M059J (cell line): ENCODE measurements around the gene BAZ1B. TPM values are rescaled to one million over a fixed set of nuclear protein-coding genes. Genes with fewer than 3 reads are reported as not detected.
"Not testable (repeated sequence)": the region's sequence is repeated elsewhere in the genome, so short reads cannot be mapped to it uniquely, and the experiment has no call there.

Experiments used
- DNase-seq: peaks from one replicate; pipeline ENCODE4 v3.0.0-alpha.2; 2012; ENCODE audit warnings: low read depth
- total RNA-seq: library from RNA; depleted of rRNA; stranded (reverse); fragments of >200 nt; shearing (Covaris generic); gene quantifications from 2 replicates; pipeline ENCODE4 v1.2.3, GENCODE V29; 2014

The BAZ1B gene
- total RNA-seq, 1 experiment from 2014 or later, result 87.8 TPM

- DNase-seq, result no peak
Observed at GRCh38 chr7:73427902-73428787, 93.9 kb downstream of the BAZ1B start.

- no peak for DNase-seq
Observed at GRCh38 chr7:73426016-73426415, 96.1 kb downstream of the BAZ1B start.

- no peak for DNase-seq
Observed at GRCh38 chr7:73425356-73425983, 96.6 kb downstream of the BAZ1B start.

GRCh38 chr7:73424489-73424885, 97.6 kb downstream of the BAZ1B start:
- DNase-seq, result no peak

- peak; percentile 23 for DNase-seq
Observed at GRCh38 chr7:73423519-73424488, 98.3 kb downstream of the BAZ1B start.

DNA sequence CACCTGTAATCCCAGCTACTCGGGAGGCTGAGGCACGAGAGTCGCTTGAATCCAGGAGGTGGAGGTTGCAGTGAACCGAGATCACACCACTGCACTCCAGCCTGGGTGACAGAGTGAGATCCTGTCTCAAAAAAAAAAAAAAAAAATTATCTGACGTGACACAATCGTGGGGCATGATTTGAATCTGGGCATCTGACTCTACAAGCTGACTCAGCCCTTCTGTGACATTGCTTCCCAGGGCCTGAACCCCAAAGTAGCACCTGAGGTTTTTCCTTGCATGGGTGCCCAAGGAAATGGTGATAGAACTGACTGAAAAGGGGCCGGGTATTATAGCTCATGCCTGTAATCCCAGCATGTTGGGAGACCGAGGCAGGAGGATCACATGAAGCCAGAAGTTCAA, 101.5 kb downstream of the BAZ1B start:
- not testable (repeated sequence) for DNase-seq

DNA sequence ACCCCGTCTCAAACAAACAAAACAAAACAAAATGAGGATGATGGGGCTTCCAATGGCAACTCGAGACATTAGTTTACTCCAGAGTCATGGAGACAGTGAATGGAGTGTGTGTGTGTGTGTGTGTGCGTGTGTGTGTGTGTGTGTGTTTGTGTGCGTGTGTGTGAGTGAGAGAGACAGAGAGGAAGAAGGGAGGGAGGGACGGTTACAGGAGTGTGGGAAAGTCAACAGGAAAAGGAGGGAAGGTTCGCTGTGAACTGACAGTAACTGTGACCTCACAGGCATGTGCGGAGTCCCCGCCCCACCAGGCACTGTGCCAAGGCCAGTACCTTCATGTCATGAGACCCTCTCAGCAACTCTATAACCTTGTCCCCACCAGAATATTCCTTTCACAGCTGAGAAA, 102.1 kb downstream of the BAZ1B start:
- not testable (repeated sequence) for DNase-seq

DNA sequence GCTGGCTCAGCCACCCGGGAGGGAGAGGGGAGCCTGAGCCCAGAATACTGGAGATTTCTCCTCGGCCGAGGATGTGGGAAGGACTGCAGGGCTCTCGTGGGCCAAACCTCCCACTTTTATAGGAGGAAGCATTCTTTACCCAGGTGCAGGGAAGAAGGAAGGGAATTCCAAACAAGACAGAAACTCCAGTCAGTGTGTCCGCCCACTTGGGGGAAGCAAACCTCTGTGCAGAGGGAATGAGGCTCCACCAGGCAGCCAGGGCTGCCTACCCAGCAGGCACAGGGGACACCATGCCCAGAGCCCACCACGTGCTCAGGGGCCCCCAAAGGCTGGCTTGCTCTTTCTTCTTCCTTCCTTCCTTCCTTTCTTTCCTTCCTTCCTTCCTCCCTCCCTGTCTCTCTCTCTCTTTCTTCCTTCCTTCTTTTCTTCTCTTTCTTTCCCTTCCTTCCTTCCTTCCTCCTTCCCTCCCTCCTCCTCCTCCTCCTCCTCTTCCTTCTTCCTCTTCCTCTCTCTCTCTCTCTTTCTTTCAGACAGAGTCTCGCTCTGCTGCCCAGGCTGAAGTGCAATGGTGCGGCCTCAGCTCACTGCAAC, 103.9 kb downstream of the BAZ1B start:
- no peak for DNase-seq

DNA sequence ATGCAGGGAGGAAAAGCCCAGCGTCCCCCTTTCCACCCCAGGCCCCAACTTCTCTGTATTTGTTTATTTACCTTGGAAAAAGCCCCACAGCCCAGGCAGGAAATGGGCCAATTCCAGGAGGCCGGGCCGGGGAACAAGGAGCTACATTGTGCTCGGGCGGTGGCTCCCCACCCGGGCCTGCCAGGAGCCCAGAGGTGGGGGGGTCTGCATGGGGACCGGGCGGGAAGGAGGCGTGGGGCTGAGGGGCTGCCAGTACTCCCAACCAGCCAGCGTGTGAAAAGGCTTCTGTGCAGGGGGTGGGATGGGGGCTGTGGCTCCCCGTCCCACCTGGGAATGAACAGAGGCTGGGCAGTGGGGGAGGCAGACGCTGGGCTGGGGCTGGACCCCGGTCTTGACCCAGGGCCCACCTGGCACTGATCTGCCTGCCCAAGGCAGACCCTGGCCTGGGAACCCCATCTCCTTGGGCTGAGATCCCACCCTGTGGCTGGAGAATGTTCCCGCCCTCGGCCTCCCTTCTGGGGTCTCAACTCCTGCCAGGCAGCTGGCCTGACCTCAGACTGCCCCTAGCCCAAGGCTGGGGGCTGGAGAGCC, 111.5 kb downstream of the BAZ1B start:
- DNase-seq, result peak; percentile 54

- DNase-seq, result not testable (repeated sequence)
Observed at GRCh38 chr7:73404860-73405259, 117.2 kb downstream of the BAZ1B start.

- DNase-seq, result not testable (repeated sequence)
Observed at GRCh38 chr7:73399185-73400050, 122.7 kb downstream of the BAZ1B start.

DNA sequence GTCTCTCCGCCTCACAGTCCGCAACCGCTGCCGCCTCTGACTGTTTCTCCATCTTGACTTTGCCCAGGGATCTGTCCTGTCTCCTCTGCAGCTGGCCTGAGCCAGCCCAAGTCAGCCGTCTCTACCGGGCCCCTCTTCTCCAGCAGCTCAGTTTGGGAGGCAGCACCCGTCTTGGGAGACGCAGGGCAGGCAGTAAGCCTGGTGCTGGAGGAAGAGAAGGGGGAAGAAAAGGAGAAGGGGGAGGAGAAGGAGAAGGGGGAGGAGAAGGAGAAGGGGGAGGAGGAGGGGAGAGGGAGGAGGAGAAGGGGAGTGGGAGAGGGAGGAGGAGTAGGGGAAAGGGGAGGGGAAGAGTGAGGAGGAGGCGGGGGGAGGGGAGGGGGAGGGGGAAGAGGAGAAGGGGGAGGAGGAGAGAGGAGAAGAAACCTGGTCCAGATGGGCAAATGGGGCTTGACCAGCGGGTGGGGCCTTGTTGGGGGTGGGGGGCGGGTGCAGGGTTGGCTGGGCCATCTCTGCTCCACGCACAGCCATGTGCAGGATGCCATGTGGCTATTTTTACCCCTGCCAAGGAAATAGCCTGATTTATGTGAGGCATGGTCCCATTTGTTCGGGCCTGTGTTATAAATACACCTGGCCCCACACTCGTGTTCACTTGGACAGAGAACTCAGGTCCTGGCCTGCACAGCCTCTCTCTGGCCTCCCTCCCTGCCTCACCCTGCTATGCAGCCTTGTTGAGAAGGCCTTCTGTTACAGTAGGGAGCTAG, 124.4 kb downstream of the BAZ1B start:
- no peak for DNase-seq

GRCh38 chr7:73395538-73396503, 126.3 kb downstream of the BAZ1B start:
- DNase-seq, result no peak

- DNase-seq, result no peak
Observed at GRCh38 chr7:73394422-73394821, 127.7 kb downstream of the BAZ1B start.

- DNase-seq, result no peak
Observed at GRCh38 chr7:73391396-73391795, 130.7 kb downstream of the BAZ1B start.
